A549 (cell line): ENCODE results near the gene SARS2. TPM values are rescaled to one million over a fixed set of nuclear protein-coding genes. Genes with fewer than 3 reads are reported as not detected.

Source experiments
- ATAC-seq, 2 experiments: fragments of 200-7000 bp in 1 of 2; fragments of >200 bp in 1 of 2; cut with Nextera tagmentation in 1 of 2; cut with Tn5 transposase in 1 of 2; 3 replicates each; pipeline versions ENCODE4 v1.8.0 to v1.9.1; 2018 to 2020; ENCODE audit warnings: mild to moderate bottlenecking in 1 of 2, moderate library complexity in 1 of 2
- CTCF ChIA-PET: fragments of 300-600 bp; sonication (Branson Sonifier 250); formaldehyde crosslinking; extraction: SDS; loops from one replicate; lab custom pipeline; 2021; ENCODE audit warnings: antibody characterized with exemption, inconsistent platforms; lab: Yijun Ruan, JAX
- POLR2A ChIA-PET: fragments of 350-600 bp; formaldehyde crosslinking; extraction: SDS; loops from one replicate; lab custom pipeline; 2021; ENCODE audit warnings: antibody characterized with exemption, inconsistent platforms; lab: Yijun Ruan, JAX
- DNase-seq, 2 experiments: peaks; one replicate each; pipeline versions ENCODE4 v3.0.0 to v3.0.0-alpha.2; 2011 to 2016; ENCODE audit warnings: low read depth in 1 of 2, low spot score in 1 of 2
- FAIRE-seq: peaks from 2 replicates; lab custom pipeline; 2011; peaks lifted over from hg19 to GRCh38; lab: Jason Lieb, UNC
- H3K27ac ChIP-seq, 2 experiments: fragments of >200 bp; sonication (Bioruptor Twin); formaldehyde crosslinking; 3 replicates each; pipeline ENCODE4 v1.5.1; 2016 to 2017
- H3K4me1 ChIP-seq: fragments of >200 bp; sonication (Bioruptor Twin); formaldehyde crosslinking; 3 replicates; pipeline ENCODE4 v1.6.1; 2016
- H3K4me2 ChIP-seq: fragments of >200 bp; sonication (Bioruptor Twin); formaldehyde crosslinking; 3 replicates; pipeline ENCODE4 v1.6.1; 2016
- H3K4me3 ChIP-seq: fragments of >200 bp; sonication (Bioruptor Twin); formaldehyde crosslinking; 3 replicates; pipeline ENCODE4 v1.5.1; 2016
- H3K9me3 ChIP-seq: fragments of >200 bp; sonication (Bioruptor Twin); formaldehyde crosslinking; 3 replicates; pipeline ENCODE4 v1.6.1; 2016
- ATOH8 ChIP-seq: fragments of 250-450 bp; sonication (Bioruptor Pico); IDR thresholded peaks from 2 replicates; pipeline ENCODE4 v1.5.0; 2020; ENCODE audit warnings: low read depth, mild to moderate bottlenecking, moderate library complexity
- CBX8 ChIP-seq: fragments of 200-600 bp; sonication (generic); IDR thresholded peaks from 2 replicates; pipeline ENCODE4 v1.6.1; 2016
- CEBPB ChIP-seq, 2 experiments: fragments of >200 bp in 1 of 2; sonication (Bioruptor Twin) in 1 of 2; formaldehyde crosslinking in 1 of 2; IDR thresholded peaks; 2 replicates each; pipeline ENCODE4 v1.6.1; 2012 to 2016
- CTCF ChIP-seq: fragments of >200 bp; sonication (Bioruptor Twin); formaldehyde crosslinking; IDR thresholded peaks from 3 replicates; pipeline ENCODE4 v1.5.1; 2016
- EHF ChIP-seq: fragments of 250-450 bp; sonication (Bioruptor Pico); IDR thresholded peaks from 2 replicates; pipeline ENCODE4 v1.5.0; 2020; ENCODE audit warnings: mild to moderate bottlenecking
- EP300 ChIP-seq, 2 experiments: fragments of >200 bp; sonication (Bioruptor Twin); formaldehyde crosslinking; IDR thresholded peaks; 2 replicates in 1 of 2; 3 replicates in 1 of 2; pipeline ENCODE4 v1.6.1; 2016 to 2017
- FOSL2 ChIP-seq, 2 experiments: fragments of 450-650 bp in 1 of 2; fragments of >200 bp in 1 of 2; sonication (Bioruptor Twin) in 1 of 2; formaldehyde crosslinking; IDR thresholded peaks; 2 replicates each; pipeline versions ENCODE4 v1.5.0 to v1.6.1; 2016 to 2020; ENCODE audit warnings: mild to moderate bottlenecking in 1 of 2, moderate library complexity in 1 of 2
- FOXS1 ChIP-seq: fragments of 250-450 bp; sonication (Bioruptor Pico); IDR thresholded peaks from 2 replicates; pipeline ENCODE4 v1.5.0; 2020; ENCODE audit warnings: mild to moderate bottlenecking, moderate library complexity
- GATA3 ChIP-seq: IDR thresholded peaks from 2 replicates; pipeline ENCODE4 v1.6.1; 2012; ENCODE audit warnings: borderline replicate concordance
- HEYL ChIP-seq: fragments of 250-450 bp; sonication (Bioruptor Pico); IDR thresholded peaks from 2 replicates; pipeline ENCODE4 v1.8.0; 2021; ENCODE audit warnings: mild to moderate bottlenecking, moderate library complexity
- HOXB13 ChIP-seq: fragments of 250-450 bp; sonication (Bioruptor Pico); IDR thresholded peaks from 2 replicates; pipeline ENCODE4 v1.5.0; 2020; ENCODE audit warnings: low read depth, mild to moderate bottlenecking, moderate library complexity
- HOXB5 ChIP-seq: fragments of 250-450 bp; sonication (Bioruptor Pico); IDR thresholded peaks from 2 replicates; pipeline ENCODE4 v1.5.0; 2020; ENCODE audit warnings: mild to moderate bottlenecking, moderate library complexity
- JUNB ChIP-seq: fragments of >200 bp; sonication (Bioruptor Twin); formaldehyde crosslinking; IDR thresholded peaks from 2 replicates; pipeline ENCODE4 v1.6.1; 2016
- KDM5A ChIP-seq: fragments of 200-600 bp; sonication (generic); IDR thresholded peaks from 2 replicates; pipeline ENCODE4 v1.6.1; 2016; ENCODE audit warnings: antibody characterized with exemption, mild to moderate bottlenecking
- NR3C1 ChIP-seq: fragments of >200 bp; sonication (Bioruptor Twin); formaldehyde crosslinking; IDR thresholded peaks from 3 replicates; pipeline ENCODE4 v1.6.1; 2017
- POLR2AphosphoS2 ChIP-seq: conservative IDR thresholded peaks from 2 replicates; pipeline ENCODE4 v1.6.1; 2012; ENCODE audit warnings: low read length, improper control_type of control experiment, inconsistent platforms
- RAD21 ChIP-seq, 2 experiments: fragments of >200 bp in 1 of 2; sonication (Bioruptor Twin) in 1 of 2; formaldehyde crosslinking in 1 of 2; IDR thresholded peaks in 1 of 2; conservative IDR thresholded peaks in 1 of 2; 2 replicates in 1 of 2; 3 replicates in 1 of 2; pipeline ENCODE4 v1.6.1; 2012 to 2018; ENCODE audit warnings: inconsistent platforms in 1 of 2
- RARB ChIP-seq: fragments of 250-450 bp; sonication (Bioruptor Pico); IDR thresholded peaks from 2 replicates; pipeline ENCODE4 v1.8.0; 2021; ENCODE audit warnings: mild to moderate bottlenecking, moderate library complexity
- RCOR1 ChIP-seq: fragments of 150-350 bp; IDR thresholded peaks from 2 replicates; pipeline ENCODE4 v1.6.1; 2014; ENCODE audit warnings: antibody characterized with exemption, low read length, low read depth
- RFX5 ChIP-seq: fragments of 450-650 bp; IDR thresholded peaks from 2 replicates; pipeline ENCODE4 v1.7.1; 2014; ENCODE audit warnings: antibody characterized with exemption, mild to moderate bottlenecking, moderate library complexity
- SMC3 ChIP-seq: fragments of >200 bp; sonication (Bioruptor Twin); formaldehyde crosslinking; IDR thresholded peaks from 3 replicates; pipeline ENCODE4 v1.6.1; 2018; ENCODE audit warnings: inconsistent platforms
- SREBF2 ChIP-seq: fragments of 450-650 bp; IDR thresholded peaks from 2 replicates; pipeline ENCODE4 v1.6.1; 2014; ENCODE audit warnings: mild to moderate bottlenecking, moderate library complexity
- TFCP2L1 ChIP-seq: fragments of 250-450 bp; sonication (Bioruptor Pico); IDR thresholded peaks from 2 replicates; pipeline ENCODE4 v1.5.0; 2021; ENCODE audit warnings: mild to moderate bottlenecking
- TP53 ChIP-seq: fragments of 250-450 bp; sonication (Bioruptor Pico); IDR thresholded peaks from 2 replicates; pipeline ENCODE4 v1.5.0; 2021; ENCODE audit warnings: mild to moderate bottlenecking, moderate library complexity
- USF2 ChIP-seq: fragments of 450-650 bp; IDR thresholded peaks from 2 replicates; pipeline ENCODE4 v1.6.1; 2014; ENCODE audit warnings: antibody characterized with exemption
- ZC3H11A ChIP-seq: fragments of 450-650 bp; IDR thresholded peaks from 2 replicates; pipeline ENCODE4 v1.6.1; 2014; ENCODE audit warnings: antibody characterized with exemption, mild to moderate bottlenecking
- ZNF302 ChIP-seq: fragments of 250-450 bp; sonication (Bioruptor Pico); IDR thresholded peaks from 2 replicates; pipeline ENCODE4 v1.9.0; 2021; ENCODE audit warnings: inconsistent platforms, mild to moderate bottlenecking, moderate library complexity
- ZSCAN20 ChIP-seq: fragments of 250-450 bp; sonication (Bioruptor Pico); IDR thresholded peaks from 2 replicates; pipeline ENCODE4 v1.8.0; 2022; ENCODE audit warnings: mild to moderate bottlenecking, moderate library complexity
- WGBS: methylation state at CpG from one replicate; pipeline ENCODE4 v1.1.6; 2017; ENCODE audit errors: missing lambda C conversion rate; 5-methylcytosine and 5-hydroxymethylcytosine counted together
- polyA plus RNA-seq, 4 experiments: library from polyadenylated mRNA; depleted of rRNA in 3 of 4; stranded (reverse); fragments of >200 nt; fragmentation: RNase III in 1 of 4; extraction: RNeasy Plus Mini Kit Qiagen cat#74134 plus additional on column Dnase treatment in 1 of 4; gene quantifications; 2 replicates in 3 of 4; 3 replicates in 1 of 4; pipeline ENCODE4 v1.2.3, GENCODE V29; 2011 to 2017
- TF ChIP-seq, protein P1 (sequence below): IDR thresholded peaks from 2 replicates; pipeline ENCODE4 v1.6.1; 2012

SARS2 gene
- polyA plus RNA-seq, 2 of the 4 experiments (the other 2 are of a cell fraction): 46.1 to 93.4 TPM

GRCh38 chr19:38922482-38922881, 8.1 kb downstream of the SARS2 start:
- Histone ChIP-seq H3K4me1 (0 out of 3 replicates have a peak, but pooled peaks cover 5% of the 10 kb centered on the region), H3K9me3 (no peaks in the 10 kb centered on the region), H3K4me3 (no peak overlapping the region), H3K4me2 (no peak overlapping the region), H3K27ac (no peak overlapping the region)
- POLR2A ChIA-PET: no interaction called here
- ATAC-seq (no peak), FAIRE-seq (no peak), DNase-seq (no peak)
- no peak for TF ChIP-seq CEBPB (IDR thresholded peaks at IDR 0.05)
- TF ChIP-seq, protein P1, sequence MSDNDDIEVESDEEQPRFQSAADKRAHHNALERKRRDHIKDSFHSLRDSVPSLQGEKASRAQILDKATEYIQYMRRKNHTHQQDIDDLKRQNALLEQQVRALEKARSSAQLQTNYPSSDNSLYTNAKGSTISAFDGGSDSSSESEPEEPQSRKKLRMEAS: no peak
- no peak for TF ChIP-seq ZNF302 (CRISPR knock-in tag)
- no peak for TF ChIP-seq HOXB5 (CRISPR knock-in tag)
- TF ChIP-seq EHF: no peak
- TF ChIP-seq SMC3: no peak
- no peak for TF ChIP-seq RFX5
- TF ChIP-seq TP53 (CRISPR knock-in tag): no peak
- TF ChIP-seq HEYL (CRISPR knock-in tag): no peak
- no peak for TF ChIP-seq ZC3H11A
- no peak for TF ChIP-seq CBX8
- TF ChIP-seq FOXS1: no peak
- no peak for TF ChIP-seq FOSL2 (IDR thresholded peaks at IDR 0.05)
- TF ChIP-seq FOSL2 (CRISPR knock-in tag; IDR thresholded peaks at IDR 0.05): no peak
- no peak for TF ChIP-seq GATA3
- TF ChIP-seq CTCF: no peak
- no peak for TF ChIP-seq NR3C1
- WGBS: 92% methylated on average over 5 of the region's 5 CpGs
- CTCF ChIA-PET: interaction anchor here (0.7 to 2.2 kb wide), 3 partner anchors 9 to 456 kb away, joined by 3 to 28 read pairs (median 3); partner anchors contain the start of genes MRPS12 and SARS2

- FAIRE-seq: peak; percentile 83
Measured at GRCh38 chr19:38921420-38922274, 8.9 kb downstream of the SARS2 start.

DNA sequence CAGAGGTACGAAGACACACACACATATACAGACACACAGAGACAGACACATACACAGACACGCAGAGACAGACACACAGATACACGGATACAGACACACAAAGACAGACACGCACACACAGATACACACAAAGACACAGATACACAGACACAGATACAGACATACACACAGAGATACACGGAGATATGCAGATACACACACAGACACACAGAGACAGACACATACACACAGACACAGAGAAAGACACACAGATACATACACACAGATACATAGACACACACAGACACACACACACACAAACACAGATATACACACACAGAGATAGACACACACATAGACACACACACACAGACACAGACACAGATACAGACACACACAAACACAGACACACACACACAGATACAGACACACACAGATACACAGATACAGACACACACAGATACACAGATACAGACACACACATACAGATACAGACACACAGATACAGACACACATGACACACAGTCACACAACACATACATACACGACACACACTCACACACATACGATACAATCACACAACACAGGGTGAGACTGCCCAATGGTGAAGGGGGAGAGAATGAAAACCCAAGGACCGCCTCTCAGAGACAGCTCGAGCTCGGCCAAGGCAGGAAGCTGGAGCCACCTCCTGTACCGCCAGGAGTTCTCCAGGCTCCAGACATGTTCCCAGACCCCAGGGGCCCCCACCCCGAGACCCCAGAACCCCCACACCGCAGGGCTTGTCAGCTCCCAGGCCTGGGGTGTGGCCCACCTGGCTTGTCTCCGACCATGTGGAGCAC, 9.8 kb downstream of the SARS2 start:
- FAIRE-seq (peak; percentile 97), ATAC-seq (no peak), DNase-seq (no peak)
- H3K9me3 ChIP-seq: no peaks in the 10 kb centered on the region
- H3K4me3 ChIP-seq: no peak overlapping the region
- H3K4me1 ChIP-seq: 0 out of 3 replicates have a peak, but pooled peaks cover 5% of the 10 kb centered on the region
- no peak overlapping the region for H3K4me2 ChIP-seq
- ChIA-PET CTCF (interaction anchor here (1.0 to 4.1 kb wide), 7 partner anchors 9 to 377 kb away, joined by 3 to 105 read pairs (median 3); partner anchors contain the start of genes CCER2, MRPS12 and SARS2), POLR2A (interaction anchor here (0.6 to 4.0 kb wide), 4 partner anchors 10 to 511 kb away, joined by 3 to 20 read pairs (median 10); partner anchors contain the start of genes EIF3K, MRPS12 and SARS2)
- no peak overlapping the region for H3K27ac ChIP-seq
- WGBS: 77% methylated on average over 13 of the region's 14 CpGs
- no peak for TF ChIP-seq ATOH8 (CRISPR knock-in tag)
- no peak for TF ChIP-seq HOXB13 (CRISPR knock-in tag)
- no peak for TF ChIP-seq HOXB5 (CRISPR knock-in tag)
- no peak for TF ChIP-seq ZC3H11A
- no peak for TF ChIP-seq FOXS1
- TF ChIP-seq SREBF2: no peak
- TF ChIP-seq NR3C1: no peak
- TF ChIP-seq RARB (CRISPR knock-in tag): no peak
- TF ChIP-seq KDM5A: no peak
- TF ChIP-seq RCOR1: no peak
- TF ChIP-seq TFCP2L1 (CRISPR knock-in tag): no peak
- no peak for TF ChIP-seq USF2
- no peak for TF ChIP-seq JUNB
- TF ChIP-seq RAD21 (conservative IDR thresholded peaks at IDR 0.05 in 1 of 2, IDR thresholded peaks at IDR 0.05 in 1 of 2): no peak
- TF ChIP-seq EP300 (IDR thresholded peaks at IDR 0.05): no peak
- TF ChIP-seq ZSCAN20 (CRISPR knock-in tag): no peak
- TF ChIP-seq GATA3: no peak

More at GRCh38 chr19:38921420-38922274, 8.9 kb downstream of the SARS2 start:
- Histone ChIP-seq H3K9me3 (no peaks in the 10 kb centered on the region), H3K27ac (no peak overlapping the region), H3K4me2 (no peak overlapping the region), H3K4me3 (no peak overlapping the region), H3K4me1 (0 out of 3 replicates have a peak, but pooled peaks cover 5% of the 10 kb centered on the region)
- DNase-seq: no peak
- POLR2A ChIA-PET: interaction anchor here (0.6 to 1.6 kb wide), 2 partner anchors 9 to 511 kb away, joined by 9 to 11 read pairs; partner anchors contain the start of genes MRPS12 and SARS2
- 90% methylated on average over 20 of the region's 20 CpGs for WGBS
- no peak for ATAC-seq
- CTCF ChIA-PET: interaction anchor here (0.7 to 2.2 kb wide), 7 partner anchors 10 to 378 kb away, joined by 3 to 28 read pairs (median 3); partner anchors contain the start of genes CAPN12, CCER2, MRPS12 and SARS2
- no peak; the same call in 1 of the 2 replicates for TF ChIP-seq POLR2AphosphoS2
